Measurements from ENCODE around the gene GSK3B.

- TF ChIP-seq EZH2 (IDR thresholded peaks at IDR 0.05) = no peak
- no peak for TF ChIP-seq CTCF (IDR thresholded peaks at IDR 0.05)
- no peak for TF ChIP-seq EZH2phosphoT487 (IDR thresholded peaks at IDR 0.05)
Observed at GRCh38 chr3:119978554-119979208, 115.6 kb downstream of the GSK3B start.

All from neural progenitor cell (in vitro differentiated cells).